Measurements from ENCODE around the gene ATF7.

DNA sequence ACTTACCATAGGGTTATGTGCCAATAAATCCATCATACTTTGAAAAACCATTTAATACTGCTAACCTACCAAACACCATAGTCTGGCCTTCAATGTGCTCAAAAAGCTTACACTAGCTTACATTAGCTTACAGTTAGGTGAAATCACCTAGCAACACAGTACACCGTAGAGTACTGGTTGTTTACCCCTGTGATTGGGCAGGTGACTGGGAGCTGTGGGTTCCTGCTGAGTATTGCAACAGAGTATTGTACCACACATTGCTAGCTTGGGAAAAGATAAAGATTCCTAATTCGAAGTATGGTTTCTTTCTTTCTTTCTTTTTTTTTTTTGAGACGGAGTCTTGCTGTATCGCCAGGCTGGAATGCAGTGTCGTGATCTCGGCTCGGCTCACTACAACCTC, 44.1 kb upstream of the ATF7 start:
- TF ChIP-seq, protein P1, sequence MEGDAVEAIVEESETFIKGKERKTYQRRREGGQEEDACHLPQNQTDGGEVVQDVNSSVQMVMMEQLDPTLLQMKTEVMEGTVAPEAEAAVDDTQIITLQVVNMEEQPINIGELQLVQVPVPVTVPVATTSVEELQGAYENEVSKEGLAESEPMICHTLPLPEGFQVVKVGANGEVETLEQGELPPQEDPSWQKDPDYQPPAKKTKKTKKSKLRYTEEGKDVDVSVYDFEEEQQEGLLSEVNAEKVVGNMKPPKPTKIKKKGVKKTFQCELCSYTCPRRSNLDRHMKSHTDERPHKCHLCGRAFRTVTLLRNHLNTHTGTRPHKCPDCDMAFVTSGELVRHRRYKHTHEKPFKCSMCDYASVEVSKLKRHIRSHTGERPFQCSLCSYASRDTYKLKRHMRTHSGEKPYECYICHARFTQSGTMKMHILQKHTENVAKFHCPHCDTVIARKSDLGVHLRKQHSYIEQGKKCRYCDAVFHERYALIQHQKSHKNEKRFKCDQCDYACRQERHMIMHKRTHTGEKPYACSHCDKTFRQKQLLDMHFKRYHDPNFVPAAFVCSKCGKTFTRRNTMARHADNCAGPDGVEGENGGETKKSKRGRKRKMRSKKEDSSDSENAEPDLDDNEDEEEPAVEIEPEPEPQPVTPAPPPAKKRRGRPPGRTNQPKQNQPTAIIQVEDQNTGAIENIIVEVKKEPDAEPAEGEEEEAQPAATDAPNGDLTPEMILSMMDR (conservative IDR thresholded peaks at IDR 0.05 in 1 of 2, IDR thresholded peaks at IDR 0.05 in 1 of 2; ENCODE audit: low read depth in 1 of 2, low read length in 2 of 2): no peak
- no peak for TF ChIP-seq EZH2 (IDR thresholded peaks at IDR 0.05; ENCODE audit: low read length, missing control alignments)
